IPS-15b (cell line): ENCODE data around the gene CNTNAP3B.
"Not testable (repeated sequence)": the region's sequence is repeated elsewhere in the genome, so short reads cannot be mapped to it uniquely, and the experiment has no call there.

Source experiments
- H3K27me3 ChIP-seq: one replicate; pipeline ENCODE4 v1.6.1; 2013; ENCODE audit warnings: low read length; ENCODE audit not compliant: control insufficient read depth, insufficient read depth
- H3K36me3 ChIP-seq: one replicate; pipeline ENCODE4 v1.6.1; 2013; ENCODE audit warnings: low read length; ENCODE audit not compliant: control insufficient read depth, insufficient read depth
- H3K4me1 ChIP-seq: one replicate; pipeline ENCODE4 v1.6.1; 2013; ENCODE audit warnings: mild to moderate bottlenecking, low read length; ENCODE audit not compliant: control insufficient read depth, insufficient read depth
- H3K4me3 ChIP-seq: one replicate; pipeline ENCODE4 v1.5.1; 2013; ENCODE audit warnings: low read depth, low read length
- H3K9ac ChIP-seq: one replicate; pipeline ENCODE4 v1.6.1; 2013; ENCODE audit warnings: low read depth, mild to moderate bottlenecking, low read length
- H3K9me3 ChIP-seq: one replicate; pipeline ENCODE4 v1.6.1; 2013; ENCODE audit warnings: mild to moderate bottlenecking, low read length; ENCODE audit not compliant: control insufficient read depth, insufficient read depth

Gene CNTNAP3B

DNA sequence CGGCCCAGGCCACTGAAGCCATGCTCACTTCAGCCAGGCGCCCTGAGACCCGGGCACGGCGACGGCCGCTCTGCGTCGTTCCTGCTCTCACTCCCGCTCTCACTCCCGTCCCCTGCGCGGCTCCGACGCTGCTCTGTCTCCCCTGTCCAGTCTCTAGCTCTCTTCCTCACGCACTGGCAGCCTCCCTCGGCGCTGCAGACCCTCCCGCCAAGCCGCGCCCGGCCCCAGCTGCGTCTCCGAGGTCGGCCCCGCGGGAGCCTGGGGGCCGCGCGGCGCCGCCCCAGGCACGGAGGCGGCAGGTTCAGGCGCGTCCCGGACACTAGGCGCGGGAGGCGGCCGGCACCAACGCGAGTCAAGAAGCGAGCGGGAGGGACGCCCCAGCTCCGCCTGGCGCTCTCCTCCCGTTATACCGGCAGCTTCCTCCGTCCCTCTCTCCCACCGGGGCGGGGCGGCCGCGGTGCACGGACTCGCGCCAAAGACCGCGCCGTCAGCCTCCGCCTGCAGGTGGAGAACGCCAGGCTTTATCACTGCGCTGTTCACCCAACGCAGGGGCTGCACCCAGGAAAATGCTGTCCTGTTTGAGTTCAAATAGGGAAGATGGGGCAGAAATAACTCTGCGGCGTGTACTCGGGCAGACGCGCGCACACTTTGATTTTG, at the start of gene CNTNAP3B:
Gene CNTNAP3B (minus strand): TSS at position 354 of the 657 bp plus-strand sequence. CDS start 332 bp downstream, at position 22.
- not testable (repeated sequence) for H3K27me3 ChIP-seq, H3K36me3 ChIP-seq, H3K9me3 ChIP-seq, H3K4me1 ChIP-seq, H3K9ac ChIP-seq
- H3K4me3 ChIP-seq: peak within 1 kb of the TSS; percentile 13

DNA sequence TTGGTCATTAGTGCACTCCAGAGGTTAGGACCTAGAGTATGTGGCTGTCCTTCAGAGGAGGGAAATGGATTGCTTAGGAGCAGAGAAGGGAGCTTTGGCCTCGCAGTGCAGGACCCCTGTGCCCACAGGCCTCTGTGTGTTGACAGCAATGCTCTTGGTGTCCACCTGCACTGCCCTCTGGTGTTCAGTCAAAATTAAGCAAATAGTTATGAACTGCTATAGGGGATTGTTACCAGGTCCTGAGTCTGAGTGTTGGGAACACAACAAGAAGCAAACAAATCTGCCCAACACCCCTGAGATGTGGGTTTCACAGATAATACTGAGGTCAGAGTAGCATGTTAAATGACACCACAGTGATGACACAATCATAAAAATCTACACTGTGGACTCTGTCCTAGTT, 31.1 kb upstream of the CNTNAP3B start:
- not testable (repeated sequence) for H3K9ac ChIP-seq, H3K27me3 ChIP-seq, H3K9me3 ChIP-seq, H3K4me1 ChIP-seq, H3K36me3 ChIP-seq, H3K4me3 ChIP-seq

DNA sequence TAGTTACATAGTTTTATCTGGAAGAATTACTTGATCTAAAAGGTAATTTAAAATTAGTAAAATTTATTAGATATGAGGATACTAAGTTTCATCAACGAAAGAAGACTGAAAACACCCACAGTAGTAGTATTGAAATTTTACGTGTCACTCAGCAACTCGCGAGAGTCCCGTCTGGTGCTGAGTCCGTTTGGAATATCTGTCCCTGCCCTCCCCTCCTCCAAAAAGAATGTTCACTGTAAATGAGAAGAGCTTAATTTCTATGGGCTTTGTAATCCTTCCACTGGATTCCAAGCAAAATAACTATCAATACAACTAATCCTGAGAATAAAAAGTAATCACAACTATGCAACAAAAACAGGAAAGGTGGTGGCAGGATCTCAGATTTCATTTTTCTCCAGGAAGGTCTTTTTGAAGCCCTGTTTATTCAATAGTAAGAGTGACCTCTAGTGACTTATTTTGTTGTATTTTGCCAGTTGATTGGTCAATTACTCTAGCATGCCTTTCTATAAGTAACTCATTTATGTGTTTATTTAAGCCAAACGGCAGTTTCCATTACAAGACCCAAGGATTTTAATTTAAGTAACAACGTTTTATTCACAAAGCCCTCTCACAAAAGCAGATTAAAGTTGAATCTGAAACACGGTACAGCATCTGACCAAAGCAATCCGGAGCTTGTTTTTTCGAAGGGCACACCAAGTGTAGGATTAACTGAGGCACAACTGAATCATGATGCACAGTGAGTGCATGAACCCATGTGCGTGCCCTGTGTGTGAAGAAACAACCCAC, 2.0 kb downstream of the CNTNAP3B start:
- not testable (repeated sequence) for H3K27me3 ChIP-seq, H3K9ac ChIP-seq, H3K36me3 ChIP-seq, H3K4me1 ChIP-seq, H3K9me3 ChIP-seq
- peak overlapping the region; percentile 49 for H3K4me3 ChIP-seq

DNA sequence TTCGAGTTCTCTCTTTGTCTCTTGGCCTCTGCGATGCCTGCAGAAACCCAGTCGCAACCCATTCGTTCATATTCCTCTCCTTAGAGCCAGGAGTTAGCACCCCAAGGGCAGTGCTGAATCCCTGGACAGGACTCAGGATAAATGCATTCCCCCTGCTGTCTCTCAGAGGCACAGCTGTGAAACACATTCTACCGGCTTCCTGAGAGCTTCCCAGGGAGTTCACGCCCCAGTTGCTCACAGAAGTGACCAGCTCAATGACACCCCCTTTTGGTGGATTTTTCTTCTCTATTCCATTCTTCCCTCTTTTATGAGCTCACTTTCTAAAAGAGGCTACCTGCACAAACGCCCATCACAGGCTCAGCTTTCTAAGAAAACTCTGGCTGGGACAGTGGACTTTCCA, 8.2 kb downstream of the CNTNAP3B start:
- H3K9ac ChIP-seq, H3K4me1 ChIP-seq, H3K27me3 ChIP-seq, H3K9me3 ChIP-seq, H3K4me3 ChIP-seq, H3K36me3 ChIP-seq: not testable (repeated sequence)

DNA sequence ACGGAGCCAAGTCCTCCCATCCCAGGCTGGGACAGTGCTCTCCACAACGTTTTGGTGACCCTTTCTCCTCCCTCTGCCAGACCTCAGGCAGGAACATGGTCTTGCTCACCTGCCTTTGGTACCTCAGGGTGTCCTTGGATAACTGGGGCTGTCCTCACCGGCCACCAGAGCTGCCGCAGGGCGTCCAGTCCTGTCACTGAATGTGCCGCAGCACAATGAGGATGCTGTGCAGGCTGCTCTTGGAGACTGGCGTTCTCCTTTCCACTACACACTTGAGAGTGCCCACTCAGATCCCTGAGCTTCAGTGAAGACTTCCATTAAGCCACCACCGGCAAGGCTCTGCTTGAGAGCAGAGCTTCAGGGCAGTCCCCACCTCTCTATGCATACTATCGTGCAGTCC, 33.3 kb downstream of the CNTNAP3B start:
- H3K9me3 ChIP-seq, H3K27me3 ChIP-seq, H3K9ac ChIP-seq, H3K4me1 ChIP-seq, H3K4me3 ChIP-seq, H3K36me3 ChIP-seq: not testable (repeated sequence)

DNA sequence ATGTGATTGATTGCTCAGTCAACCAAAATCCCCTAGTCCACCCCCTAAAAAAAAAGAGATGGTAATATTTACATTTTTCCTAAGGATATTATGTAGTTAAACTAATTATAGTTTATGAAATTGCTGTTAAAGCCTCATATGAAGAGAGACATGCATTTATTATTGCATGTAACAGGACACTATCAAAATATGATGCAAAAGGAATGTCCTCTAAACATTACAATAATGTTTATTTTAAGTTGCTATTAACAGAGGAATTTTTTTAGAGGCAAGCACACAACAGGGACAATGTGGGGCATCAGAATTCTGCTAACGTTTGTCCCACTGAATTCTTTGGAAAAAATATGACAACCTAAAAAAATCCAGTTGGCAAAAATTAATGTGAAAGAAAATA, 44.7 kb downstream of the CNTNAP3B start:
- not testable (repeated sequence) for H3K36me3 ChIP-seq, H3K27me3 ChIP-seq, H3K4me1 ChIP-seq, H3K4me3 ChIP-seq, H3K9me3 ChIP-seq, H3K9ac ChIP-seq

DNA sequence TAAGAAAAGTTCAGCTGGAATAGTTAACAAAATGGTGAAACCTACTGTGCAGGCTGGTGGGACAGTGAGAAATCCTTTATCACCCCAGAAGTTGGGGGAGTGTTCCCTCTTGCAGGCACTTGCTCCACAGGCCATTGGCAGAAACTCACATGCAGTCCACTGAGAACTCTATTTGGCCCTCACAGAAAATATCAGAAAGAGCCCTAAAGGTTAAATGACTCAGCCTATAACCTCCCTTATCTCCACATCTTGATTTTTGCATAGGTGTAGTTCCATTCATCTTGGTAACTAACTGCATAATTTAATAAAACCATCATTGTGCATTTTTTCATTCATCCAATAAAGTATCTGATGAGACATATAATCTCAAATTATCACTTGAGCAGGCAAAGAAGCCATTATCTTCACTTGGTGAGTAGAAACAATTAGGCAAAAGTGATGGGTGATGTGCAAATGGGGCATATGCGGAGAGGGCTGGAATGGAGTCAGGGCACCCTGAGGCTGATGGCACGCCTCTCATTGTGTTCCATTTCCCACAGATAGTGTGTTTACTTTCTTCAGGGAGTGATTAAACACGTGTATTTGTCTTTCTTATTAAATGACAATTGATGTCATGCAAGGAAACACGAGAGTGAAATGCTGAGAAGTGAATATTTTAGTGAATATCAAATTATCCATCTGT, 45.2 kb downstream of the CNTNAP3B start:
- not testable (repeated sequence) for H3K27me3 ChIP-seq

DNA sequence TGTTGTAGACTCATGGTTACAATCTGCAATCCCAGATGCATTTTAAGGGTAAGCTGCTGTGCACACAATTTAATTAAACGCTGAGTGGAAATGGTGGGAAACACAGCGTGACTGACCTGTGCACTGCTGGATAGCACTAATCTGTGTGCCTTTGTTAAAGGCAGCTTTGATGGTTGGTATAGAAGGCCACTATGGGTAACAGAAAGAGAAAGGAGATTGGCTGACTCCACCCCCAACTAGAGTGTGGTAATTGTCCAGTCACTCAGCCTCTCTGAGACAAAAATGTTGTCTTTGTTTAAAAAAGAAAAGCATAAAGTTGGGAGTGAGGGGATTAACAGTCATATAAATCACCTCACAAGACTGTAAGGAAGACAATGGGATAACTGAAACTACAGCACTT, 48.9 kb downstream of the CNTNAP3B start:
- not testable (repeated sequence) for H3K36me3 ChIP-seq, H3K9me3 ChIP-seq, H3K4me3 ChIP-seq, H3K27me3 ChIP-seq, H3K4me1 ChIP-seq, H3K9ac ChIP-seq

More for the DNA sequence above, 45.2 kb downstream of the CNTNAP3B start:
- H3K36me3 ChIP-seq, H3K4me3 ChIP-seq, H3K9me3 ChIP-seq, H3K9ac ChIP-seq, H3K4me1 ChIP-seq: not testable (repeated sequence)

DNA sequence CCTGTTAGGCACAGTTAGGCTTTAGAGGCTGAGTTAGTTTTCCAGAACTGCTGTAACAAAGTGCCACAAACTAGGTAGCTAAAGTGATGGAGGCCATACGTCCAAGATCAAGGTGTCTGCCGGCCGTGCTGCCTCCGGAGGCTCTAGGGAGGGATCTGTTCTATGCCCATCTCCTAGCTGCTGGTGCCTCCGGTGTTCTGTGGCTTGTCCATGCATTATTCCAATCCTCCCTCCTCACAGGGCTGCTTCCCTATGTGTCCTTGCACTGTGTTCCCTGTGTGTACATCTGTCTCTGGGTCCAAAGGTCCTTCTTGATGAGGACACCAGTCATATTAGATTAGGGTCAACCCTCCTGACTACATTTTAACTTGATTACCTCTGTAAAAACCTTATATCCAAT, 54.4 kb downstream of the CNTNAP3B start:
- H3K4me1 ChIP-seq, H3K27me3 ChIP-seq, H3K36me3 ChIP-seq, H3K9me3 ChIP-seq, H3K9ac ChIP-seq, H3K4me3 ChIP-seq: not testable (repeated sequence)

DNA sequence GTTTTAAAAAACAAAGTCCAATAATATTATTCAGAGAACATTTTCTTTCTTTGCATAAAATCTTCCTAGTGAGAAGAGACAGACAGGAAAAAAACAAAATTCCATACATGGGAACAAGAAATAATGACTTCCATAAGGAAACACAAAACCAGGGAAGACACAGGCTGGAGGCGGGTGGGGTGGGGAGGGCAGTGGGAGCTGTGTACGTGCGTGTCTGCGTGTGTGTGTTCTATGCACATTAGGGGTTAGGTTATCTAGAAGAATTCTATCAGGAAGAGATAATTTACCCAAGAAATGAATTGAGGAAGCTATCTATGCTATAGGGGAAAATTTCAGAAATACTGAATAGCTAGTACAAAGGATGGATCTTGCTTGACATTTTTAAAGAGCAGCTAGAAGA, 58.2 kb downstream of the CNTNAP3B start:
- H3K9ac ChIP-seq, H3K4me3 ChIP-seq, H3K4me1 ChIP-seq, H3K27me3 ChIP-seq, H3K36me3 ChIP-seq, H3K9me3 ChIP-seq: not testable (repeated sequence)

DNA sequence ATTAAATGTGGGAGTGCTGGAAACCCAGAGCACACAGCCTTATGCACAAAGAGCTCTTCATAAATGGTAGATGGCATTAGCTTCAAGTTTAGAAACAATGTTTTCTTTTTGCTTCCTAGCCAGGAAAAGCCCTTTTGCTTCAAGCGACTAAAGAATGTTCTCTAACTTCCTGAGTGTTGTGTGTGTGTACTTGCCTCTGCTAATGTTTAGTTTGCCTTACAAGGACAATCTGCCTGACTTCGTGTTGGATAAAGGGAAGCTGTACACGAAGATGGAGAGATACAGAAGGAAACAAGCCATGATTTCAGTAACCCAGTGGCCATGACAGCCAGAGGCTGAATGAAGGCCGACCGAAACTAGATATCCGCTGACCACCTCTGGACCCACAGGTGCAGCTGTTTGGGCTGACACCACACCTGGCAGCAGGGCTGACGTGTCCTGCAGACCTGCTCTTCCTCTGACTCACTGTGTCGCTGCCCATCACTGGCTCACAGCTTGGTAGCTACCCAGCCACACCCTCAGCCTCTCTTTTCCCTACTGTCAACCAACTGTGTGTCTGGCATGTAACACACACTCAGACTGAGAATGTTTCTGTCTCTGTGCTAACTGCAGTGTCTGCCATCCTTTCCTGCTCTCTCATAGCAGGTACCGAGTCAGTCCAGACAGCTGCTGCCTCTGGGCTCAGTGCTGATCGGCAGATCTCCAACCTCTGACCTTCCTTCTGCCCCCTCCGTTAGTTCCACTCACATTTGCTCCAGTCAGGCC, 59.0 kb downstream of the CNTNAP3B start:
- H3K9me3 ChIP-seq, H3K4me3 ChIP-seq, H3K9ac ChIP-seq, H3K36me3 ChIP-seq, H3K27me3 ChIP-seq, H3K4me1 ChIP-seq: not testable (repeated sequence)
